ENCODE measurements around the gene AAMP. TPM values are rescaled to one million over a fixed set of nuclear protein-coding genes. Genes with fewer than 3 reads are reported as not detected.

AAMP gene
- total and polyA plus RNA-seq, 3 donors from 2014 or later: 112 to 177 (median 154) TPM

DNA sequence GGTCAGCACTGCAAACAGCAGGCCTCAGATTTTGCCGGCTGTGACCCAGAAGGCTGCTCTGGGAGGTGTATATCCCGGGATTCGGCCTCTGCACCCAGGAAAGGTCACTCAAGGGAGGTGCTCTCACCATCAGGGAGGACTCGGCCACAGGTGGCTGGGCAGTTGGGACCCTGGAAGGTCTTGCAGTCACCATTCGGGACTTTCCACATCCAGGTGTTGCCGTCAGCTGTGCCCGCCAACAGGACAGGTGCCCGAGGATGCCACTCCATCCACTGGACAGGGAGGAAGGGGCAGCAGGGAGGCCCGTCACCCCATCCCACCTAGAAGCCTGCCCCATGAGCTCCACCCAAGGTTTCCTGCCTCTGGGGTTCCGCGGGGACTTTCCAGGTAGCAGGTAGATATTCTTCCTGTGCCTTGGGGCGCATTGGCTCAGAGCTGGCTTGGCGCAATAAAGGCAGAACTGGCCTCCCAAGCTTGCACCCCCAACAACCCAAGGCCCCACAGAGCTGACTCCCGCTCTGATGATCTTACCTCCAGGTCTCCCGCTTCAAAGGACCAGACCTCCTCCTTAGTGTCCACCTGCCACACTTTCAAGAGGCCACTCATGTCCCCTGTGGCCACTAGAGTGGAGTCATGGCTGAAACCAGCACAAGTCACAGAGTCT lies 3.5 kb downstream of the AAMP start:
- Histone ChIP-seq H3K36me3 (ENCODE audit: low read depth, missing control alignments) (no peaks in the 10 kb centered on the region), H3K4me3 (no peak overlapping the region), H3K27ac (no peak overlapping the region), H3K4me1 (peaks cover 28% of the 10 kb centered on the region), H3K9me3 (no peaks in the 10 kb centered on the region), H3K27me3 (no peaks in the 10 kb centered on the region)
- intact Hi-C loops (cut with DNase I; ENCODE audit: low total_unique reads): no loop called here
- no peak for DNase-seq
- TF ChIP-seq CTCF (IDR thresholded peaks at IDR 0.05) (no peak), POLR2A (IDR thresholded peaks at IDR 0.05) (no peak)
- 93 to 97% methylated on average over 11 to 15 of the region's 15 CpGs for WGBS, 2 donors

GRCh38 chr2:218265626-218266025 lies 4.3 kb downstream of the AAMP start:
- no peak for DNase-seq
- 79 to 90% methylated on average over 4 to 8 of the region's 8 CpGs for WGBS, 2 donors
- intact Hi-C loops (cut with DNase I; ENCODE audit: low total_unique reads): no loop called here

GRCh38 chr2:218264773-218265561 lies 5.0 kb downstream of the AAMP start:
- Histone ChIP-seq H3K4me1 (peaks cover 38% of the 10 kb centered on the region), H3K27ac (no peak overlapping the region), H3K9me3 (no peaks in the 10 kb centered on the region), H3K4me3 (no peak overlapping the region), H3K36me3 (ENCODE audit: low read depth, missing control alignments) (no peaks in the 10 kb centered on the region), H3K27me3 (no peaks in the 10 kb centered on the region)
- no peak for DNase-seq
- intact Hi-C loops (cut with DNase I; ENCODE audit: low total_unique reads): no loop called here
- no peak for TF ChIP-seq POLR2A (IDR thresholded peaks at IDR 0.05)
- no peak for TF ChIP-seq CTCF (IDR thresholded peaks at IDR 0.05)
- 87 to 92% methylated on average over 7 to 21 of the region's 22 CpGs for WGBS, 2 donors

More at GRCh38 chr2:218265626-218266025, 4.3 kb downstream of the AAMP start:
- no peak overlapping the region for H3K27ac ChIP-seq
- no peaks in the 10 kb centered on the region for H3K9me3 ChIP-seq
- H3K4me3 ChIP-seq: no peak overlapping the region
- no peaks in the 10 kb centered on the region for H3K36me3 ChIP-seq (ENCODE audit: low read depth, missing control alignments)
- H3K27me3 ChIP-seq: no peaks in the 10 kb centered on the region
- no peak for TF ChIP-seq POLR2A (IDR thresholded peaks at IDR 0.05)
- no peak for TF ChIP-seq CTCF (IDR thresholded peaks at IDR 0.05)
- H3K4me1 ChIP-seq: peaks cover 31% of the 10 kb centered on the region

- no peak for DNase-seq
- intact Hi-C loops (cut with DNase I; ENCODE audit: low total_unique reads): no loop called here
- H3K27ac ChIP-seq: no peak overlapping the region
- WGBS, 2 donors: 78 to 88% methylated on average over 10 to 17 of the region's 17 CpGs
- peaks cover 44% of the 10 kb centered on the region for H3K4me1 ChIP-seq
- TF ChIP-seq CTCF (IDR thresholded peaks at IDR 0.05): no peak
- TF ChIP-seq POLR2A (IDR thresholded peaks at IDR 0.05): no peak
- no peaks in the 10 kb centered on the region for H3K9me3 ChIP-seq
- no peak overlapping the region for H3K4me3 ChIP-seq
- no peaks in the 10 kb centered on the region for H3K27me3 ChIP-seq
- H3K36me3 ChIP-seq (ENCODE audit: low read depth, missing control alignments): no peaks in the 10 kb centered on the region
Observed at GRCh38 chr2:218263817-218264641, 5.9 kb downstream of the AAMP start.

Measured in testis (tissue), 3 donors.